B cell (primary cell): ENCODE results near the gene CARD10. TPM values are rescaled to one million over a fixed set of nuclear protein-coding genes. Genes with fewer than 3 reads are reported as not detected.

Source experiments
- ATAC-seq: fragments of 200-7000 bp; cut with Tn5 transposase; one replicate; pipeline ENCODE4 v1.10.0; 2021; ENCODE audit warnings: low read depth, mild to moderate bottlenecking, moderate number of reproducible peaks, moderate library complexity
- CTCF ChIA-PET: fragments of 350-600 bp; sonication (Branson Sonifier 250); formaldehyde crosslinking; loops from one replicate; lab custom pipeline; 2021; ENCODE audit warnings: antibody characterized with exemption, inconsistent platforms; lab: Charles Lee
- POLR2A ChIA-PET: fragments of 350-600 bp; sonication (Branson Sonifier 250); formaldehyde crosslinking; loops from one replicate; lab custom pipeline; 2021; ENCODE audit warnings: antibody characterized with exemption; lab: Charles Lee
- DNase-seq: peaks from one replicate; pipeline ENCODE4 v3.0.0; 2013
- H2AFZ ChIP-seq: 2 replicates; pipeline ENCODE4 v1.6.1; 2012; ENCODE audit warnings: mild to moderate bottlenecking, low read depth, low read length; ENCODE audit not compliant: insufficient read depth, poor library complexity, severe bottlenecking
- H3K27ac ChIP-seq, 2 donors: 1 replicate in 1 of 2; 2 replicates in 1 of 2; pipeline ENCODE4 v1.5.1; 2012 to 2013; ENCODE audit warnings: low read length in 2 of 2, mild to moderate bottlenecking in 2 of 2, moderate library complexity in 1 of 2
- H3K27me3 ChIP-seq, 4 experiments: fragments of 200-600 bp in 1 of 4; sonication (generic) in 1 of 4; replicated peaks in 1 of 4; 1 replicate in 2 of 4; 2 replicates in 2 of 4; pipeline versions ENCODE4 v1.6.1 to v1.7.0; 2013 to 2016; ENCODE audit warnings: low read length in 3 of 4, mild to moderate bottlenecking in 2 of 4, mixed read lengths in 1 of 4, moderate library complexity in 1 of 4; ENCODE audit not compliant: insufficient read depth in 4 of 4, control insufficient read depth in 3 of 4; ENCODE audit errors: control extremely low read depth in 1 of 4
- H3K36me3 ChIP-seq, 2 experiments: replicated peaks in 1 of 2; 1 replicate in 1 of 2; 2 replicates in 1 of 2; pipeline versions ENCODE4 v1.6.1 to v1.7.1; 2013; ENCODE audit warnings: low read length in 1 of 2; ENCODE audit not compliant: insufficient read depth in 2 of 2, control insufficient read depth in 1 of 2; ENCODE audit errors: control extremely low read depth in 1 of 2, extremely low read depth in 1 of 2
- H3K4me1 ChIP-seq, 2 donors: fragments of 200-600 bp in 1 of 2; sonication (generic) in 1 of 2; 1 replicate in 1 of 2; 2 replicates in 1 of 2; pipeline versions ENCODE4 v1.5.1 to v1.6.1; 2013 to 2017; ENCODE audit warnings: low read length in 2 of 2; ENCODE audit not compliant: control insufficient read depth in 2 of 2, insufficient read depth in 2 of 2
- H3K4me2 ChIP-seq: replicated peaks from 2 replicates; pipeline ENCODE3; 2012; ENCODE audit warnings: mild to moderate bottlenecking, low read depth, low read length; ENCODE audit not compliant: poor library complexity, severe bottlenecking
- H3K4me3 ChIP-seq, 5 experiments: fragments of 200-600 bp in 1 of 5; sonication (generic) in 1 of 5; 1 replicate in 3 of 5; 2 replicates in 2 of 5; pipeline versions ENCODE4 v1.5.1 to v1.7.0; 2011 to 2016; ENCODE audit warnings: low read length in 4 of 5, mild to moderate bottlenecking in 4 of 5, low read depth in 2 of 5, control low read depth in 1 of 5, moderate library complexity in 1 of 5; ENCODE audit not compliant: insufficient read depth in 1 of 5; ENCODE audit errors: control extremely low read depth in 1 of 5, extremely low read depth in 1 of 5
- H3K79me2 ChIP-seq: fragments of 200-600 bp; sonication (generic); one replicate; pipeline ENCODE4 v1.6.0; 2016; ENCODE audit warnings: low read length; ENCODE audit not compliant: control insufficient read depth, insufficient read depth
- H3K9ac ChIP-seq: fragments of 200-600 bp; sonication (generic); 2 replicates; pipeline ENCODE4 v1.6.1; 2017; ENCODE audit warnings: mild to moderate bottlenecking, low read length, moderate library complexity
- H3K9me3 ChIP-seq, 3 donors: one replicate each; pipeline versions ENCODE4 v1.6.1 to v1.7.1; 2013; ENCODE audit warnings: low read length in 2 of 3; ENCODE audit not compliant: control insufficient read depth in 2 of 3, insufficient read depth in 1 of 3; ENCODE audit errors: control extremely low read depth in 1 of 3
- H4K20me1 ChIP-seq: 2 replicates; pipeline ENCODE4 v1.6.0; 2012; ENCODE audit warnings: mild to moderate bottlenecking, low read length; ENCODE audit not compliant: insufficient read depth, control insufficient read depth, poor library complexity, severe bottlenecking
- H3K27ac Mint-ChIP-seq: one replicate; pipeline ENCODE4 v1.8.0; 2021; ENCODE audit warnings: mixed read lengths
- H3K27me3 Mint-ChIP-seq: one replicate; pipeline ENCODE4 v1.8.0; 2021; ENCODE audit warnings: mixed read lengths
- H3K4me1 Mint-ChIP-seq: one replicate; pipeline ENCODE4 v1.8.0; 2021; ENCODE audit warnings: mixed read lengths
- H3K4me3 Mint-ChIP-seq: one replicate; pipeline ENCODE4 v1.8.0; 2021; ENCODE audit warnings: mixed read lengths
- H3K9me3 Mint-ChIP-seq: one replicate; pipeline ENCODE4 v1.8.0; 2022; ENCODE audit warnings: mixed read lengths; ENCODE audit not compliant: insufficient read depth
- EZH2 ChIP-seq: IDR thresholded peaks from 2 replicates; pipeline ENCODE4 v1.6.1; 2012; ENCODE audit warnings: borderline replicate concordance, low read depth, mild to moderate bottlenecking, moderate library complexity, low read length; ENCODE audit not compliant: insufficient read depth, poor library complexity, severe bottlenecking
- WGBS: methylation state at CpG from one replicate; pipeline ENCODE4 v1.1.5; 2013; ENCODE audit warnings: missing lambda C conversion rate; ENCODE audit not compliant: insufficient coverage; 5-methylcytosine and 5-hydroxymethylcytosine counted together
- intact Hi-C: fragments of 100-400 bp; cut with micrococcal nuclease; formaldehyde crosslinking; loops from one replicate; pipeline ENCODE4 v1.10.0; 2022
- polyA plus RNA-seq: library from polyadenylated mRNA; depleted of rRNA; stranded (reverse); fragments of >200 nt; gene quantifications from 2 replicates; pipeline ENCODE4 v1.2.3, GENCODE V29; 2012
- total RNA-seq, 2 donors: library from RNA; stranded (reverse); fragments of 120-200 nt in 1 of 2; gene quantifications; 1 replicate in 1 of 2; 2 replicates in 1 of 2; pipeline versions ENCODE4 v1.2.3 to v1.2.4, GENCODE V29; 2013 to 2022
- TF ChIP-seq, protein P1 (sequence below): fragments of 200-600 bp; IDR thresholded peaks from one replicate; pipeline ENCODE4 v1.8.0; 2022; ENCODE audit warnings: antibody characterized with exemption, mild to moderate bottlenecking

The CARD10 gene
- total and polyA plus RNA-seq, 2 donors (not counting 1 experiment from before 2014, with no cell fraction given): not detected

DNA sequence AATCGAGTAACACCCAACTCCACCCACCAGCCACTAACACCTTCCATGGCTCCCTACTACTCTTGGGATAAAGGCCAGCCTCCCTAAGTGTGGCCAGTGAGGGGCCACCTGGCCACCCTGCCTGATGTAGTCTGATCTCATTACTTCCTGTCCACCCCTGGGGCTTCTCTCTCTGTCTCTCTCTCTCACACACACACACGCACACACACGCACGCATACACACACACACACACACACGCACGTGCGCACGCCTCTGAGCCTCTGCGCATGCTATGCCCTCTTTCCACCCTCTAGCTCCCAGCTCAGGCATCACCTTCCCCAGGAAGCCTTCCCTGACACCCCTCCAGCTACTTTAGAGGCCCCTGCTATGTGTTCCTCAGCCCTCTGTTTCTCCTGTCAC, 37.0 kb downstream of the CARD10 start:
- Histone ChIP-seq H2AFZ (no peak overlapping the region), H3K4me2 (no peak overlapping the region), H3K9ac (no peak overlapping the region), H3K79me2 (peaks cover 75% of the 10 kb centered on the region), H3K9me3 (no peaks in the 10 kb centered on the region), H3K27ac (peak overlapping the region in 1 of 2 donors; percentile 93), H4K20me1 (peaks cover 68% of the 10 kb centered on the region), H3K4me1 (peaks cover 20 to 41% of the 10 kb centered on the region in 2 donors), H3K36me3 (peaks cover 0 to 49% of the 10 kb centered on the region in 2 experiments), H3K4me3 (no peak overlapping the region), H3K27me3 (no peaks in the 10 kb centered on the region)
- DNase-seq: no peak
- POLR2A ChIA-PET: interaction anchor here (0.5 kb wide), 1 partner anchor 266 kb away, joined by 3 read pairs; no protein-coding TSS in a partner anchor
- Mint-ChIP-seq H3K4me3 (peak overlapping the region; percentile 32), H3K27ac (peak overlapping the region; percentile 90), H3K27me3 (no peaks in the 10 kb centered on the region), H3K4me1 (peaks cover 48% of the 10 kb centered on the region), H3K9me3 (no peaks in the 10 kb centered on the region)
- WGBS: 90% methylated on average over 9 of the region's 9 CpGs
- intact Hi-C loops: loop anchor here (10.0 kb wide), 1 partner anchor 707 kb away; the partner anchor contains the start of gene IFT27
- ATAC-seq: no peak
- CTCF ChIA-PET: interaction anchor here (1.3 kb wide), 1 partner anchor 24 kb away, joined by 3 read pairs; no protein-coding TSS in a partner anchor
- TF ChIP-seq, protein P1, sequence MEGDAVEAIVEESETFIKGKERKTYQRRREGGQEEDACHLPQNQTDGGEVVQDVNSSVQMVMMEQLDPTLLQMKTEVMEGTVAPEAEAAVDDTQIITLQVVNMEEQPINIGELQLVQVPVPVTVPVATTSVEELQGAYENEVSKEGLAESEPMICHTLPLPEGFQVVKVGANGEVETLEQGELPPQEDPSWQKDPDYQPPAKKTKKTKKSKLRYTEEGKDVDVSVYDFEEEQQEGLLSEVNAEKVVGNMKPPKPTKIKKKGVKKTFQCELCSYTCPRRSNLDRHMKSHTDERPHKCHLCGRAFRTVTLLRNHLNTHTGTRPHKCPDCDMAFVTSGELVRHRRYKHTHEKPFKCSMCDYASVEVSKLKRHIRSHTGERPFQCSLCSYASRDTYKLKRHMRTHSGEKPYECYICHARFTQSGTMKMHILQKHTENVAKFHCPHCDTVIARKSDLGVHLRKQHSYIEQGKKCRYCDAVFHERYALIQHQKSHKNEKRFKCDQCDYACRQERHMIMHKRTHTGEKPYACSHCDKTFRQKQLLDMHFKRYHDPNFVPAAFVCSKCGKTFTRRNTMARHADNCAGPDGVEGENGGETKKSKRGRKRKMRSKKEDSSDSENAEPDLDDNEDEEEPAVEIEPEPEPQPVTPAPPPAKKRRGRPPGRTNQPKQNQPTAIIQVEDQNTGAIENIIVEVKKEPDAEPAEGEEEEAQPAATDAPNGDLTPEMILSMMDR: no peak
- TF ChIP-seq EZH2: no peak

- ChIA-PET CTCF (interaction anchor here (1.3 to 2.0 kb wide), 2 partner anchors 9 to 23 kb away, joined by 3 to 8 read pairs; no protein-coding TSS in a partner anchor), POLR2A (no interaction called here)
- Histone ChIP-seq H3K27ac (no peak overlapping the region), H3K27me3 (no peaks in the 10 kb centered on the region), H3K4me3 (no peak overlapping the region), H3K36me3 (peaks cover 3 to 57% of the 10 kb centered on the region in 2 experiments), H4K20me1 (peaks cover 76% of the 10 kb centered on the region), H3K79me2 (peaks cover 67% of the 10 kb centered on the region), H2AFZ (no peak overlapping the region), H3K9ac (no peak overlapping the region), H3K4me2 (no peak overlapping the region), H3K4me1 (peaks cover 12 to 33% of the 10 kb centered on the region in 2 donors), H3K9me3 (no peaks in the 10 kb centered on the region)
- Mint-ChIP-seq H3K27me3 (no peaks in the 10 kb centered on the region), H3K4me3 (no peak overlapping the region), H3K27ac (no peak overlapping the region), H3K9me3 (no peaks in the 10 kb centered on the region), H3K4me1 (peaks cover 39% of the 10 kb centered on the region)
- intact Hi-C loops: loop anchor here (10.0 kb wide), 1 partner anchor 707 kb away; the partner anchor contains the start of gene IFT27
- WGBS: 95% methylated on average over 10 of the region's 12 CpGs
- TF ChIP-seq EZH2: no peak
- TF ChIP-seq, protein P1: no peak
- DNase-seq: no peak
- no peak for ATAC-seq
These were observed 37.8 kb downstream of the CARD10 start for GRCh38 chr22:37481347-37481907.
